Esophagus squamous epithelium (tissue), 5 donors: ENCODE data around the gene SLC9A8. TPM values are rescaled to one million over a fixed set of nuclear protein-coding genes. Genes with fewer than 3 reads are reported as not detected.
A peak's percentile ranks its signal among the peaks of the same experiment; 100 is the strongest.

Experiments
- DNase-seq: peaks from one replicate; lab custom pipeline; 2025; lab: John Stamatoyannopoulos, UW
- H3K27ac ChIP-seq, 4 donors: fragments of 200-600 bp; sonication (generic); one replicate each; pipeline ENCODE4 v1.5.1; 2016 to 2019; ENCODE audit warnings: mild to moderate bottlenecking in 1 of 4
- H3K27me3 ChIP-seq, 4 donors: fragments of 200-600 bp; sonication (generic); 1 replicate in 3 of 4; 2 replicates in 1 of 4; pipeline versions ENCODE4 v1.5.1 to v1.6.0; 2017 to 2021; ENCODE audit warnings: antibody characterized with exemption in 1 of 4
- H3K36me3 ChIP-seq, 3 donors: fragments of 200-600 bp; sonication (generic); one replicate each; pipeline ENCODE4 v1.5.1; 2016 to 2019
- H3K4me1 ChIP-seq, 3 donors: fragments of 200-600 bp; sonication (generic); one replicate each; pipeline ENCODE4 v1.5.1; 2017 to 2019
- H3K4me3 ChIP-seq, 4 donors: fragments of 200-600 bp; sonication (generic); 1 replicate in 3 of 4; 2 replicates in 1 of 4; pipeline ENCODE4 v1.5.1; 2016 to 2019; ENCODE audit warnings: mild to moderate bottlenecking in 2 of 4, moderate library complexity in 1 of 4
- H3K9me3 ChIP-seq, 3 donors: fragments of 200-600 bp; sonication (generic); one replicate each; pipeline ENCODE4 v1.5.1; 2016 to 2019
- CTCF ChIP-seq, 6 experiments: fragments of 450-650 bp in 4 of 6; fragments of 200-600 bp in 2 of 6; sonication (generic) in 2 of 6; IDR thresholded peaks; one replicate each; pipeline ENCODE4 v1.5.1; 2016 to 2019; ENCODE audit warnings: antibody characterized with exemption in 6 of 6, mild to moderate bottlenecking in 4 of 6, moderate library complexity in 4 of 6
- POLR2A ChIP-seq, 4 donors: fragments of 450-650 bp; IDR thresholded peaks; one replicate each; pipeline ENCODE4 v1.6.1; 2017; ENCODE audit warnings: antibody characterized with exemption in 4 of 4, mild to moderate bottlenecking in 4 of 4, moderate library complexity in 3 of 4
- WGBS, 2 donors: methylation state at CpG; one replicate each; pipeline ENCODE4 v1.1.5; 2018; 5-methylcytosine and 5-hydroxymethylcytosine counted together
- intact Hi-C: fragments of 100-400 bp; cut with DNase I; formaldehyde crosslinking; loops from one replicate; pipeline ENCODE4 v1.15.0; 2022
- total RNA-seq, 4 donors: library from RNA; depleted of rRNA; stranded (reverse); fragments of >200 nt; gene quantifications; one replicate each; pipeline ENCODE4 v1.1.0, GENCODE V29; 2016
- donor health status: DM: yes; HTN: yes; CAD: no.

SLC9A8 gene
- total RNA-seq, 4 donors from 2014 or later = 11.5 to 14.1 (median 11.9) TPM

- Histone ChIP-seq H3K9me3 (no peaks in the 10 kb centered on the region), H3K27me3 (no peaks in the 10 kb centered on the region), H3K27ac (peak overlapping the region; percentile 88 to 99 (median 96)), H3K36me3 (peaks cover 0 to 33% (median 0%) of the 10 kb centered on the region in 3 donors), H3K4me1 (peaks cover 13 to 76% (median 25%) of the 10 kb centered on the region in 3 donors), H3K4me3 (peak overlapping the region; percentile 67 to 94 (median 75))
- 8 to 9% methylated on average over 8 to 11 of the region's 11 CpGs for whole genome bisulfite sequencing, 2 donors
- intact Hi-C loops = no loop called here
- no peak for DNase-seq
- TF ChIP-seq CTCF (IDR thresholded peaks at IDR 0.05) (no peak), POLR2A (IDR thresholded peaks at IDR 0.05) (no peak)
These were observed 812 bp downstream of the SLC9A8 start for GRCh38 chr20:49813305-49813974.

GRCh38 chr20:49814057-49814694 lies 1.5 kb downstream of the SLC9A8 start:
- no peaks in the 10 kb centered on the region for H3K27me3 ChIP-seq
- H3K4me1 ChIP-seq = peaks cover 13 to 83% (median 25%) of the 10 kb centered on the region in 3 donors
- H3K27ac ChIP-seq = peak overlapping the region; percentile 88 to 99 (median 96)
- intact Hi-C loops = no loop called here
- H3K4me3 ChIP-seq = peak overlapping the region in 2 of 4 donors; percentile 71 to 94
- H3K36me3 ChIP-seq = peaks cover 0 to 35% (median 0%) of the 10 kb centered on the region in 3 donors
- DNase-seq = no peak
- TF ChIP-seq POLR2A (IDR thresholded peaks at IDR 0.05) (no peak), CTCF (IDR thresholded peaks at IDR 0.05) (no peak)
- WGBS, 2 donors = 39 to 43% methylated on average over 5 of the region's 5 CpGs
- H3K9me3 ChIP-seq = no peaks in the 10 kb centered on the region

- H3K27me3 ChIP-seq = no peaks in the 10 kb centered on the region
- H3K4me1 ChIP-seq = peaks cover 10 to 94% (median 28%) of the 10 kb centered on the region in 3 donors
- peaks cover 0 to 62% (median 0%) of the 10 kb centered on the region in 3 donors for H3K36me3 ChIP-seq
- no peaks in the 10 kb centered on the region for H3K9me3 ChIP-seq
- H3K27ac ChIP-seq = peak overlapping the region; percentile 47 to 99 (median 72)
- TF ChIP-seq CTCF (IDR thresholded peaks at IDR 0.05) (no peak), POLR2A (IDR thresholded peaks at IDR 0.05) (no peak)
- no peak for DNase-seq
- no peak overlapping the region for H3K4me3 ChIP-seq
- 65 to 83% methylated on average over 1 of the region's 1 CpG for WGBS, 2 donors
- intact Hi-C loops = no loop called here
These were observed 6.2 kb downstream of the SLC9A8 start for GRCh38 chr20:49818816-49819215.

GRCh38 chr20:49819702-49820101 lies 7.1 kb downstream of the SLC9A8 start:
- no peak for DNase-seq
- intact Hi-C loops = no loop called here
- Histone ChIP-seq H3K4me1 (peaks cover 4 to 94% (median 21%) of the 10 kb centered on the region in 3 donors), H3K4me3 (no peak overlapping the region), H3K27me3 (no peaks in the 10 kb centered on the region), H3K36me3 (peaks cover 0 to 70% (median 0%) of the 10 kb centered on the region in 3 donors), H3K27ac (peak overlapping the region in 3 of 4 donors; percentile 48 to 99 (median 96)), H3K9me3 (no peaks in the 10 kb centered on the region)
- 93 to 99% methylated on average over 3 of the region's 3 CpGs for WGBS, 2 donors
- TF ChIP-seq CTCF (IDR thresholded peaks at IDR 0.05) = no peak
- TF ChIP-seq POLR2A (IDR thresholded peaks at IDR 0.05) = no peak

- Histone ChIP-seq H3K4me3 (no peak overlapping the region), H3K9me3 (no peaks in the 10 kb centered on the region), H3K4me1 (peaks cover 4 to 96% (median 17%) of the 10 kb centered on the region in 3 donors), H3K36me3 (peaks cover 0 to 69% (median 0%) of the 10 kb centered on the region in 3 donors), H3K27ac (peak overlapping the region in 3 of 4 donors; percentile 10 to 99 (median 86)), H3K27me3 (no peaks in the 10 kb centered on the region)
- intact Hi-C loops = no loop called here
- TF ChIP-seq CTCF (IDR thresholded peaks at IDR 0.05) (no peak), POLR2A (IDR thresholded peaks at IDR 0.05) (no peak)
- 72% methylated on average over 2 of the region's 2 CpGs for WGBS, 2 donors
- no peak for DNase-seq
These were observed 8.8 kb downstream of the SLC9A8 start for GRCh38 chr20:49821381-49821780.
